Transverse colon (tissue), 4 donors: ENCODE results near the gene NLRX1. TPM values are rescaled to one million over a fixed set of nuclear protein-coding genes. Genes with fewer than 3 reads are reported as not detected.

Experiments used
- DNase-seq: peaks from one replicate; pipeline ENCODE4 v3.0.0-alpha.2; 2019
- H3K27ac ChIP-seq, 4 donors: fragments of 200-600 bp; sonication (generic); 2 replicates each; pipeline ENCODE4 v1.5.1; 2016 to 2018; ENCODE audit warnings: inconsistent platforms in 4 of 4
- H3K27me3 ChIP-seq: fragments of 200-600 bp; sonication (generic); 2 replicates; pipeline ENCODE4 v1.5.1; 2017; ENCODE audit warnings: inconsistent platforms
- H3K36me3 ChIP-seq, 4 donors: fragments of 200-600 bp; sonication (generic); 2 replicates each; pipeline ENCODE4 v1.5.1; 2017 to 2019; ENCODE audit warnings: inconsistent platforms in 4 of 4
- H3K4me1 ChIP-seq, 4 donors: fragments of 200-600 bp; sonication (generic); 2 replicates each; pipeline ENCODE4 v1.5.1; 2017 to 2020; ENCODE audit warnings: inconsistent platforms in 4 of 4
- H3K4me3 ChIP-seq, 4 donors: fragments of 200-600 bp; sonication (generic); 1 replicate in 1 of 4; 2 replicates in 3 of 4; pipeline versions ENCODE4 v1.5.1 to v1.6.1; 2017 to 2019; ENCODE audit warnings: inconsistent platforms in 4 of 4
- H3K9me3 ChIP-seq, 2 donors: fragments of 200-600 bp; sonication (generic); 2 replicates each; pipeline ENCODE4 v1.5.1; 2017 to 2019; ENCODE audit warnings: inconsistent platforms in 2 of 2
- EP300 ChIP-seq: sonication (generic); formaldehyde crosslinking; IDR thresholded peaks from one replicate; pipeline ENCODE4 v1.6.1; 2017; ENCODE audit warnings: antibody characterized with exemption, low read depth
- POLR2A ChIP-seq: fragments of 450-650 bp; IDR thresholded peaks from one replicate; pipeline ENCODE4 v1.6.1; 2016; ENCODE audit warnings: antibody characterized with exemption, mild to moderate bottlenecking, moderate library complexity
- POLR2AphosphoS5 ChIP-seq, 3 donors: sonication (generic); formaldehyde crosslinking; IDR thresholded peaks; one replicate each; pipeline ENCODE4 v1.6.1; 2016; ENCODE audit warnings: antibody characterized with exemption in 3 of 3
- WGBS, 2 donors: methylation state at CpG; one replicate each; pipeline ENCODE4 v1.1.5; 2018; ENCODE audit warnings: low coverage in 1 of 2; 5-methylcytosine and 5-hydroxymethylcytosine counted together
- in situ Hi-C, 4 donors: fragments of 200-750 bp; cut with MboI; loops; one replicate each; pipeline versions ENCODE4 v1.15.0 to v1.15.1; 2017; ENCODE audit warnings: low sequenced_read_pairs in 3 of 4, low pct_ligation_motif_present in 1 of 4, low pct_unique_long_range_greater_than_20kb in 1 of 4
- intact Hi-C: fragments of 100-400 bp; cut with DNase I; formaldehyde crosslinking; loops from one replicate; pipeline ENCODE4 v1.15.1; 2023; ENCODE audit warnings: low total_unique reads
- total RNA-seq, 4 donors: library from RNA; depleted of rRNA; stranded (reverse); fragments of >200 nt; gene quantifications; one replicate each; pipeline ENCODE4 v1.1.0, GENCODE V29; 2016
- TF ChIP-seq, protein P1 (sequence below), 5 experiments: fragments of 200-600 bp in 3 of 5; fragments of 450-650 bp in 2 of 5; sonication (generic) in 3 of 5; IDR thresholded peaks; 1 replicate in 2 of 5; 2 replicates in 3 of 5; pipeline ENCODE4 v1.5.1; 2016 to 2017; ENCODE audit warnings: antibody characterized with exemption in 5 of 5, inconsistent platforms in 3 of 5, mild to moderate bottlenecking in 2 of 5, moderate library complexity in 1 of 5

The NLRX1 gene
- total RNA-seq, 4 donors from 2014 or later: 16.4 to 30.1 (median 18.2) TPM

DNA sequence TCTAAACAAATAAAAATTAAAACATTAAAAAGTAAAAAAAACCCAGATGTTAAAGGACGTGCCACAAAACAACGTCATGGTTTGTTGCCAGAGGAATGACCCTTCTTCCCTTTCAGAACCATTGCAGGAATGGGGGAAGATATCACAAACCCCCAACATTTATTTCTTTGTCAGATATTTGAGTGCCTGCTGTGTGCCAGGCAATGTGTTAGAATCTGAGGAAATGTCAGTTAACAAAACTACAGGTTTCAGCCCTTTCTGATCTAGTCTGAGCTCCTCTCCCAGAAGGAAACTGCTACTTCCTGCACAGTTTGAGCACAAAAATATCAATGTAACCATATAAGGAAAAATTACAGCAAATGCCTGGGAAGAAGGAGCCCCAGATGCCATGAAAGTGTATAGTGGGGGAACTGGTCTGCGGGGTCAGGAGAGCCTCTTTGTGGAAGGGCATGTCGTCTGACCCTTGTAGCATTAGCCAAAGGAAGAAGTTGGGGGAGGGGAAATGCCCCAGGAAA, 9.7 kb downstream of the NLRX1 start:
- Histone ChIP-seq H3K27me3 (no peaks in the 10 kb centered on the region), H3K27ac (no peak overlapping the region), H3K4me3 (no peak overlapping the region), H3K9me3 (no peaks in the 10 kb centered on the region), H3K4me1 (no peaks in the 10 kb centered on the region), H3K36me3 (peaks cover 0 to 3% (median 0%) of the 10 kb centered on the region in 4 donors)
- DNase-seq: no peak
- WGBS, 2 donors: 68 to 81% methylated on average over 4 of the region's 4 CpGs
- TF ChIP-seq EP300: no peak
- TF ChIP-seq, protein P1, sequence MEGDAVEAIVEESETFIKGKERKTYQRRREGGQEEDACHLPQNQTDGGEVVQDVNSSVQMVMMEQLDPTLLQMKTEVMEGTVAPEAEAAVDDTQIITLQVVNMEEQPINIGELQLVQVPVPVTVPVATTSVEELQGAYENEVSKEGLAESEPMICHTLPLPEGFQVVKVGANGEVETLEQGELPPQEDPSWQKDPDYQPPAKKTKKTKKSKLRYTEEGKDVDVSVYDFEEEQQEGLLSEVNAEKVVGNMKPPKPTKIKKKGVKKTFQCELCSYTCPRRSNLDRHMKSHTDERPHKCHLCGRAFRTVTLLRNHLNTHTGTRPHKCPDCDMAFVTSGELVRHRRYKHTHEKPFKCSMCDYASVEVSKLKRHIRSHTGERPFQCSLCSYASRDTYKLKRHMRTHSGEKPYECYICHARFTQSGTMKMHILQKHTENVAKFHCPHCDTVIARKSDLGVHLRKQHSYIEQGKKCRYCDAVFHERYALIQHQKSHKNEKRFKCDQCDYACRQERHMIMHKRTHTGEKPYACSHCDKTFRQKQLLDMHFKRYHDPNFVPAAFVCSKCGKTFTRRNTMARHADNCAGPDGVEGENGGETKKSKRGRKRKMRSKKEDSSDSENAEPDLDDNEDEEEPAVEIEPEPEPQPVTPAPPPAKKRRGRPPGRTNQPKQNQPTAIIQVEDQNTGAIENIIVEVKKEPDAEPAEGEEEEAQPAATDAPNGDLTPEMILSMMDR (IDR thresholded peaks at IDR 0.05): no peak
- TF ChIP-seq POLR2A: no peak
- TF ChIP-seq POLR2AphosphoS5 (IDR thresholded peaks at IDR 0.05): no peak
- in situ Hi-C loops (no loop called here), intact Hi-C loops (no loop called here)

DNA sequence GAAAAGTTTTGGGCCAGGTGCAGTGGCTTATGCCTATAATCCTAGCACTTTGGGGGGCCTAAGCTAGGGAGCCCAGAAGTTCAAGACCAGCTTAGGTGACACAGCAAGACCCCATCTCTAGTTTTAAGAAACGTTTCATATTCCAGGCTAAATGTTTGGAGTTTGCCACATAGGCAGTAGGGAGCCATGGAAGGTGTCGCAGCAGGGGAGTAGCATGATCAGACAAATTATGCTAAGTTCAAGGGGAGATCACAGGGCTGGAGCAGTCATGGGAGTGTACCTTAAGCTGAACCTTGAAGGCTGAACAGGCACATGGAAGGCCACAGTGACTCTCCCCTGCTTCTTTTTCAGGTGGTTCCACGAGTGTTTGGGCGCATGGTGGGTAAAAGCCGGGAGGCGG, 10.8 kb downstream of the NLRX1 start:
- Histone ChIP-seq H3K27me3 (no peaks in the 10 kb centered on the region), H3K27ac (no peak overlapping the region), H3K4me1 (no peaks in the 10 kb centered on the region), H3K4me3 (no peak overlapping the region), H3K9me3 (no peaks in the 10 kb centered on the region), H3K36me3 (peaks cover 0 to 3% (median 0%) of the 10 kb centered on the region in 4 donors)
- in situ Hi-C loops (no loop called here), intact Hi-C loops (no loop called here)
- TF ChIP-seq, protein P1 (IDR thresholded peaks at IDR 0.05): no peak
- no peak for TF ChIP-seq POLR2AphosphoS5 (IDR thresholded peaks at IDR 0.05)
- TF ChIP-seq POLR2A: no peak
- no peak for TF ChIP-seq EP300
- 90 to 100% methylated on average over 4 to 6 of the region's 6 CpGs for WGBS, 2 donors
- no peak for DNase-seq

DNA sequence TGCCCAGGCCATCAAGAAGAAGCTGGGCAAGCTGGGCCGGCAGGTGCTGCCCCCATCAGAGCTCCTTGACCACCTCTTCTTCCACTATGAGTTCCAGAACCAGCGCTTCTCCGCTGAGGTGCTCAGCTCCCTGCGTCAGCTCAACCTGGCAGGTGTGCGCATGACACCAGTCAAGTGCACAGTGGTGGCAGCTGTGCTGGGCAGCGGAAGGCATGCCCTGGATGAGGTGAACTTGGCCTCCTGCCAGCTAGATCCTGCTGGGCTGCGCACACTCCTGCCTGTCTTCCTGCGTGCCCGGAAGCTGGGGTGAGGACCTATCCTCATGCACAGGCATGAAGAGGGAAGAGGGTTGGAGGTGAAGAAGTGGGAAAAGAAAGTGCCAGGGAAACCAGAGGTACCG, 11.5 kb downstream of the NLRX1 start:
- Histone ChIP-seq H3K9me3 (no peaks in the 10 kb centered on the region), H3K27ac (no peak overlapping the region), H3K27me3 (no peaks in the 10 kb centered on the region), H3K4me1 (peaks cover 0 to 3% (median 0%) of the 10 kb centered on the region in 4 donors), H3K36me3 (no peaks in the 10 kb centered on the region), H3K4me3 (no peak overlapping the region)
- DNase-seq: no peak
- 96% methylated on average over 10 of the region's 10 CpGs; no CpG with 5 or more reads in 1 of the 2 donors for WGBS, 2 donors
- in situ Hi-C loops: no loop called here
- no peak for TF ChIP-seq EP300
- intact Hi-C loops: no loop called here

DNA sequence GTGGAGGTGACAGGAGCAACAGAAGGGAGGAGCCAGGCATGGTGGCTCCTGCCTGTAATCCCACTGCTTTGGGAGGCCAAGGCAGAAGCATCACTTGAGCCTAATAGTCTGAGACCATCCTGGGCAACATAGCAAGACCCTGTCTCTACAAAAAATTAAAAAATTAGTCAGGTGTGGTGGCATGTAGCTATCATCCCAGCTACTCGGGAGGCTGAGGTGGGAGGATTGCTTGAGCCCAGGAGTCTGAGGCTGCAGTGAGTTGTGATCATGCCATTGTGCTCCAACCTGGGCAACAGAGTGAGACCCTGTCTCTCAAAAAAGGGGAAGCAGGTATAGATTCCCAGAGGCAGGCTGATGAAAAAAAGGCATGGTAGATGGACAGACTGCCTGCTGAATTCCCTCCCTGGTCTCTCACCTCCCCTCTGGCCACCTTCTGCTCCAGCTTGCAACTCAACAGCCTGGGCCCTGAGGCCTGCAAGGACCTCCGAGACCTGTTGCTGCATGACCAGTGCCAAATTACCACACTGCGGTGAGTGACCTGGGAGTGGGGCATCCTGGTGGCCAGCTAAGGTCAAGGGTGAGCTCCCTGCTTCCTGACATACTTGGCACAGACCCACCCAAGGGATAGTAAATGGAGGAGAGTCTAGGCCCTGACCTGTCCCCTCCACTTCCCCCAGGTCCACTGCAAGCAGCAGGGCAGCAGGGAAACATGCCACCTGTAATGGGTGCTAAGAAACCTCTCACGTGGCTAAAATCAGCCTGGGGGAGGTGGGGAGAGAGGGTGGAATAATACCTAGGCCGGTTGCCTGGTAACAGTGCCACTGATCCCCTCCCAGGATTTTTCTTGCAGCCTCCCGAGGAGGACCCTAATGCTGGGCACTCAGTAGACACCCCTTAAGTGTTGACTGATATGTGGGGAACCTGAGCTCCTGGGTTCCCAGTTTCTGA, 12.5 kb downstream of the NLRX1 start:
- intact Hi-C loops: no loop called here
- in situ Hi-C loops: no loop called here
- Histone ChIP-seq H3K9me3 (no peaks in the 10 kb centered on the region), H3K27me3 (no peaks in the 10 kb centered on the region), H3K4me1 (peaks cover 0 to 3% (median 0%) of the 10 kb centered on the region in 4 donors), H3K36me3 (no peaks in the 10 kb centered on the region), H3K4me3 (no peak overlapping the region), H3K27ac (no peak overlapping the region)
- DNase-seq: no peak
- WGBS, 2 donors: 91% methylated on average over 6 of the region's 6 CpGs; no CpG with 5 or more reads in 1 of the 2 donors
- TF ChIP-seq, protein P1 (IDR thresholded peaks at IDR 0.05): no peak
- no peak for TF ChIP-seq EP300
- no peak for TF ChIP-seq POLR2AphosphoS5 (IDR thresholded peaks at IDR 0.05)
- TF ChIP-seq POLR2A: no peak
